ENCODE results near the gene CEP70.
A peak's percentile ranks its signal among the peaks of the same experiment; 100 is the strongest.

Gene CEP70

GRCh38 chr3:138629526-138629925, 35.5 kb upstream of the CEP70 start:
- Mint-ChIP-seq H3K27ac (no peak overlapping the region), H3K4me3 (no peak overlapping the region), H3K9me3 (no peaks in the 10 kb centered on the region), H3K27me3 (ENCODE audit: low read depth) (no peaks in the 10 kb centered on the region), H3K36me3 (ENCODE audit: low read depth) (peaks cover 17% of the 10 kb centered on the region), H3K4me1 (no peaks in the 10 kb centered on the region)
- no peak for TF ChIP-seq CTCF (IDR thresholded peaks at IDR 0.05; ENCODE audit: unreplicated experiment in 3 of 3)

GRCh38 chr3:138625707-138626365, 31.8 kb upstream of the CEP70 start:
- Mint-ChIP-seq H3K27ac (no peak overlapping the region), H3K27me3 (ENCODE audit: low read depth) (no peaks in the 10 kb centered on the region), H3K4me3 (no peak overlapping the region), H3K36me3 (ENCODE audit: low read depth) (peaks cover 15% of the 10 kb centered on the region), H3K9me3 (no peaks in the 10 kb centered on the region), H3K4me1 (no peaks in the 10 kb centered on the region)
- no peak for TF ChIP-seq CTCF (IDR thresholded peaks at IDR 0.05; ENCODE audit: unreplicated experiment in 3 of 3)

- no peaks in the 10 kb centered on the region for H3K27me3 Mint-ChIP-seq (ENCODE audit: low read depth)
- TF ChIP-seq CTCF (IDR thresholded peaks at IDR 0.05; ENCODE audit: unreplicated experiment in 3 of 3), result no peak
- no peak overlapping the region for H3K4me3 Mint-ChIP-seq
- no peaks in the 10 kb centered on the region for H3K4me1 Mint-ChIP-seq
- no peak overlapping the region for H3K27ac Mint-ChIP-seq
- peaks cover 9% of the 10 kb centered on the region for H3K36me3 Mint-ChIP-seq (ENCODE audit: low read depth)
- H3K9me3 Mint-ChIP-seq, result no peaks in the 10 kb centered on the region
These were observed 30.5 kb upstream of the CEP70 start for GRCh38 chr3:138624518-138624917.

GRCh38 chr3:138620431-138620830, 26.4 kb upstream of the CEP70 start:
- TF ChIP-seq CTCF (IDR thresholded peaks at IDR 0.05; ENCODE audit: unreplicated experiment in 3 of 3), result no peak
- H3K27me3 Mint-ChIP-seq (ENCODE audit: low read depth), result no peaks in the 10 kb centered on the region
- no peak overlapping the region for H3K4me3 Mint-ChIP-seq
- H3K36me3 Mint-ChIP-seq (ENCODE audit: low read depth), result peaks cover 3% of the 10 kb centered on the region
- H3K27ac Mint-ChIP-seq, result no peak overlapping the region
- no peaks in the 10 kb centered on the region for H3K4me1 Mint-ChIP-seq
- no peaks in the 10 kb centered on the region for H3K9me3 Mint-ChIP-seq

GRCh38 chr3:138615462-138615861, 21.4 kb upstream of the CEP70 start:
- no peak for TF ChIP-seq CTCF (IDR thresholded peaks at IDR 0.05; ENCODE audit: unreplicated experiment in 3 of 3)
- peaks cover 3% of the 10 kb centered on the region for H3K27me3 Mint-ChIP-seq (ENCODE audit: low read depth)
- no peak overlapping the region for H3K27ac Mint-ChIP-seq
- H3K4me3 Mint-ChIP-seq, result no peak overlapping the region
- H3K4me1 Mint-ChIP-seq, result no peaks in the 10 kb centered on the region
- no peaks in the 10 kb centered on the region for H3K9me3 Mint-ChIP-seq
- H3K36me3 Mint-ChIP-seq (ENCODE audit: low read depth), result no peaks in the 10 kb centered on the region

- no peak for TF ChIP-seq CTCF (IDR thresholded peaks at IDR 0.05; ENCODE audit: unreplicated experiment in 3 of 3)
- Mint-ChIP-seq H3K4me3 (peak overlapping the region; percentile 91 to 96 (median 95)), H3K27me3 (ENCODE audit: low read depth) (peaks cover 8% of the 10 kb centered on the region), H3K36me3 (ENCODE audit: low read depth) (no peaks in the 10 kb centered on the region), H3K9me3 (no peaks in the 10 kb centered on the region), H3K4me1 (peaks cover 7% of the 10 kb centered on the region), H3K27ac (peak overlapping the region; percentile 99 to 100 (median 100))
These were observed 15.8 kb upstream of the CEP70 start for GRCh38 chr3:138609898-138610266.

Data from nephron (organoid).